GM12801 (cell line): ENCODE measurements around the gene NOX4.

Experiments used
- TF ChIP-seq, protein P1 (sequence below): IDR thresholded peaks from one replicate; pipeline ENCODE4 v1.5.1; 2011; ENCODE audit warnings: control low read depth; ENCODE audit not compliant: insufficient read length; ENCODE audit errors: extremely low read depth

The NOX4 gene

GRCh38 chr11:89443361-89444322 is 47.5 kb downstream of the NOX4 start:
- TF ChIP-seq, protein P1, sequence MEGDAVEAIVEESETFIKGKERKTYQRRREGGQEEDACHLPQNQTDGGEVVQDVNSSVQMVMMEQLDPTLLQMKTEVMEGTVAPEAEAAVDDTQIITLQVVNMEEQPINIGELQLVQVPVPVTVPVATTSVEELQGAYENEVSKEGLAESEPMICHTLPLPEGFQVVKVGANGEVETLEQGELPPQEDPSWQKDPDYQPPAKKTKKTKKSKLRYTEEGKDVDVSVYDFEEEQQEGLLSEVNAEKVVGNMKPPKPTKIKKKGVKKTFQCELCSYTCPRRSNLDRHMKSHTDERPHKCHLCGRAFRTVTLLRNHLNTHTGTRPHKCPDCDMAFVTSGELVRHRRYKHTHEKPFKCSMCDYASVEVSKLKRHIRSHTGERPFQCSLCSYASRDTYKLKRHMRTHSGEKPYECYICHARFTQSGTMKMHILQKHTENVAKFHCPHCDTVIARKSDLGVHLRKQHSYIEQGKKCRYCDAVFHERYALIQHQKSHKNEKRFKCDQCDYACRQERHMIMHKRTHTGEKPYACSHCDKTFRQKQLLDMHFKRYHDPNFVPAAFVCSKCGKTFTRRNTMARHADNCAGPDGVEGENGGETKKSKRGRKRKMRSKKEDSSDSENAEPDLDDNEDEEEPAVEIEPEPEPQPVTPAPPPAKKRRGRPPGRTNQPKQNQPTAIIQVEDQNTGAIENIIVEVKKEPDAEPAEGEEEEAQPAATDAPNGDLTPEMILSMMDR = no peak

GRCh38 chr11:89442801-89443200 is 48.4 kb downstream of the NOX4 start:
- TF ChIP-seq, protein P1 = no peak

- TF ChIP-seq, protein P1 = no peak
Observed at GRCh38 chr11:89441606-89442005, 49.6 kb downstream of the NOX4 start.

- TF ChIP-seq, protein P1 = no peak
Observed at GRCh38 chr11:89437317-89437716, 53.9 kb downstream of the NOX4 start.

DNA sequence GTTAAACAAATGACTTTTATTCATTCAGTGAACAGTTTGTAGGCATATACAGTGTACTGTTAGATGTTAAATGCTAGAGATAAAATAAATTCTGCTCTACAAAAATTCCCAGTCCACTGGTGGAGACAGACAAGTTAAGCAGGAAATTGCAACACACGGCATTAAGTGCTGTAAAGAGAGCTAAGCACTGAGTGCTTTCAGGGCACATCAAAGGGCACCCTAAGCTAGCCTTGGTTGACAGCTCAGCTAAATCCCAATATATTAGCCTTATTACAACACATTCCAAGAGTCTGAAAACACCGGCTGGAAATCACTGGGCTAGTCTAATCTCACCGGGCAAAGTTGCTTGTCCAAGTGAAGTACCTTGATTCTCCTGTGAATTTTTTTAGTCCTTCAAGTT is 55.1 kb downstream of the NOX4 start:
- TF ChIP-seq, protein P1 = no peak

DNA sequence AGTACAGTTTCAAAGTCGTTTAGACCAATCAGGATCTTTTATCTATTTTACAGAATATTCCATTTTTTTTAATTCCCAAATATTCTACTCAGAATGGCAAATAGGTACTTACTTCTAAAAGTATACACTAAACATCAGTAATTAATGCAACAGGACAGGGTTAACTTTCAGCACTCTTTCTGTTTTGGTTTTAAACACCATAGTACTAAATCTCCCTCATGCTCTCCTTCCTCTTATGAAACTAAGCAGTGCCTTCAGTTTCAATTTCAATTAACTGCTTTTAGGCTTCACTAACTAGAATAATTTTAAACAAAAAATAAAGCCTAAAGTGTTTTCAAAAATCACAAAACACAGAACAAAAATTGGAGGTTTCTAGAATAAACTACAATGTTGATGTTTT is 57.9 kb downstream of the NOX4 start:
- TF ChIP-seq, protein P1 = no peak

GRCh38 chr11:89421718-89422117 is 69.5 kb downstream of the NOX4 start:
- TF ChIP-seq, protein P1 = no peak
